NCI-H774 (cell line): Measurements from ENCODE around the gene SFTPB.
"Not testable (repeated sequence)": the region's sequence is repeated elsewhere in the genome, so short reads cannot be mapped to it uniquely, and the experiment has no call there.

ENCODE experiments used
- DNase-seq: peaks from one replicate; lab custom pipeline; 2025; lab: John Stamatoyannopoulos, UW

SFTPB gene

DNA sequence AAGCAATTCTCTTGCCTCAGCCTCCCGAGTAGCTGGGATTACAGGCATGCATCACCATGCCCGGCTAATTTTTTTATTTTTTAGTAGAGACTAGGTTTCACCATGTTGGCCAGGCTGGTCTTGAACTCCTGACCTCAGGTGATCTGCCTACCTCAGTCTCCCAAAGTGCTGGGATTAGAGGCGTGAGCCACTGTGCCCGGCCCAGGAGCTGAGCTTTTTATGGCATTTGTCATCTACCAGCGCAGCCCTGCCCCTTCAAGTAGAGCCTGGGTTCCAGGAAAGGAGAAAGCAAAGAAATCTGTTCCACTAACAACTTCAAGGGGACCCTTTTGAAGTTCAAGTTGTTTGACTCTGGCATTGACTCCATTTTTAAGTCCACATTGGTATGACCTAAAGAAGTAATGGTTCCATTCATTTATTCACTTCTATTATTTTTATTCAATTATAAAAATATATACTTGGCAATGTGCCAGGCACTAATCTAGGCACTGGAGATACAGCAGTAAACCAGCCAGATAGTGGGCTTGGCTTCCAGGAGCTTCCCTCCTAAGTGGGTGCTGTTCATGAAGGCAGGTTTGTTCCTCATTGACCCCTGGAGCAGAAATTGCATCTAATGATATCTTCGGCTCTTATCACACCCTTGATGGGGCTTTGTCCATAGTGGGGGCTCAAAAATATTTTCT is 8.0 kb upstream of the SFTPB start:
- no peak for DNase-seq

DNA sequence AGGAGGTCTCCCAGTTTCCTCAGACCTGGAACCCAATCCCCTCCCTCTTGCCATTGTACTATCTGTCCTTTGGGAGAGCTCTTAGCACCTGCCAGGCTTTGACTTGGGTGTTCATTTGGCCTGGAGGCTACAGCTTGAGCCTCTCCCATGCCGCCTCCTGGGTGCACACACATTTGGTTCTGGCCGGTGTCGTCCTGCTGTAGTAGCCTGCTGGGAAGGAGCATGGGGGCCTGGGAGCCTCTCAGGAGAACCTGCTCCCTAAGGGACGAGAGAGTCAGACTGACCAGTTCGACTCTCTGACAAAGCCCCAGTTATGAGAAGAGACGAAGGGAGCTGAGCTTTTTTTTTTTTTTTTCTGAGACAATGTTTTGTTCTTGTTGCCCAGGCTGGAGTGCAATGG is 7.4 kb upstream of the SFTPB start:
- no peak for DNase-seq

DNA sequence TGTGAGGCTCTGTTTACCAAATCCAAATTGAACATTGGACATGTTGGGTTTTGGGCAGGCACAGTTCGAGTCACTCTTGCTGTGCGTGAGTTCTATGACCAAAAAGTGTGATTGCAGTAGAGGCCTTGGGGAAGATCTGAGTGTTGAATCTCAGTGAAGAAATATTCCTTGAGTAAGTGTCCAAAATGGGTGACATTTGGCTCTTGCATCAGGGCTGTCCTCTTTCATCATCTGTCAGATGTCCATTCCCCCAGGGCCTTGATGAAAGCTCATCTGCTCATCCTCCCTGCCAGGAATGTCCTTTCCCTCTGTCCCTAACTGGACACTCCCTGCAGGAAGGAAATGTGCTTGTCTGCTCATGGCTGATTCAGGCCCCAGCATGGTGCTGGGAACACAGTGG is 6.4 kb upstream of the SFTPB start:
- DNase-seq: no peak

DNA sequence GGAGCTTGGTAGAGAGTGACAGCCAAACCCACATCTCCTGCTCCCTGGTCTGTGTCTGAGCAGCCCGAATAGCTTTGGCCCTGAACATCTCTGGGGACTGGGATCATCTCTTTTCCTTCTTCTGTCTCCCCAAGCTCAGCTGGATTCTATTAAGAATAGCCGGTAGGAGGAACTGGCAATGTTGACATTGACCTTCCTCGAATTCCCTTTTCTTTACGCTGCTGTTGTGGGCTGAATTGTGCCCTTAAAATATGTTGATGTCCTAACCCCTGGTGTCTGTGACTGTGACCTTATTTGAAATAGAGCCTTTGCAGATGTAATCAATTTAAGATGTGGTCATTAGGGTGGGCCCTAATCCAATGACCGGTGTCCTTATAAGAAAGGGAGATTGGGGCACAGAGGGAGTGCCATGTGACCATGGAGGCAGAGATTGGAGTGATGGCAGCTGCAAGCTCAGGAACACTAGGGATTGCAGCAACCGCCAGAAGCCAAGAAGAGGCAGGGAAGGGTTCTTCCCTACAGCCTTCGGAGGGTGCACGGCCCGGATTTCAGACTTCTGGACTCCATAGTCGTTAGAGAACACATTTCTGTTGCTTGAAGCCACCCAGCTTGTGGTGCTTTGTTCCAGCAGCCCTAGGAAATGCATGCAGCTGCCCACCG is 5.8 kb upstream of the SFTPB start:
- no peak for DNase-seq

DNA sequence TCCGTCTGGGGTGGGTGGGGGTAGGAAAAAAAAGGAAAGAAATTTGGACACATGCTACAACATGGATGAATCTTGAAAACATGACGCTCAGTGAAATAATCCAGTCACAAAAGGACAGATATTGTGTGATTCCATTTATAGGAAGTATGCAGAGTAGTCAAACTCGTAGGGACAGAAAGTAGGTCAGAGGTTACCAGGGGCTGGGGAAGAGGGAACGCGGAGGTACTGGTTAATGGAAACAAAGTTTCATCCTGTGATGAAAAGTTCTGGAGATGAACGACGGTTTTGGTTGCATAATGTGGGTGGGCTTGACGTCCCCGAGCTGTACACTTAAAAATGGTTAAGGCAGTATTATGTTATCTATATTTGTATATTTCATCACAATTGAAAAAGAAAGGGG is 4.5 kb upstream of the SFTPB start:
- DNase-seq: no peak

DNA sequence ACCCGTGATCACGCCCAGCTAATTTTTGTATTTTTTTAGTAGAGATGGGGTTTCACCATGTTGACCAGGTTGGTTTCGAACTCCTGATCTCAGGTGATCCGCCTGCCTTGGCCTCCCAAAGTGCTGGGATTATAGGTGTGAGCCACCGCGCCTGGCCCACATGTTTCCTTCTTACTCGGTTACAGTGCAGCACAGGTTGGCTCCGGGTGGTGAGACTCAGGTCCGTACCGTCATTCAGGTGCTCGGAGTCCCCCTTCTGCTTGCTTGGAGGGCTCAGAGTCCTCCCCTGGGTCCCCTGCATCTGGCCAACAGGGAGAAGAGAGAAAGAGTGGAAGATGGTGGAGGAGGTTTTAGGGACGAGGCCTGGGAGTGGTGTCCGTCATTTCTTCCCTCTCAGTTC is 2.4 kb upstream of the SFTPB start:
- not testable (repeated sequence) for DNase-seq

DNA sequence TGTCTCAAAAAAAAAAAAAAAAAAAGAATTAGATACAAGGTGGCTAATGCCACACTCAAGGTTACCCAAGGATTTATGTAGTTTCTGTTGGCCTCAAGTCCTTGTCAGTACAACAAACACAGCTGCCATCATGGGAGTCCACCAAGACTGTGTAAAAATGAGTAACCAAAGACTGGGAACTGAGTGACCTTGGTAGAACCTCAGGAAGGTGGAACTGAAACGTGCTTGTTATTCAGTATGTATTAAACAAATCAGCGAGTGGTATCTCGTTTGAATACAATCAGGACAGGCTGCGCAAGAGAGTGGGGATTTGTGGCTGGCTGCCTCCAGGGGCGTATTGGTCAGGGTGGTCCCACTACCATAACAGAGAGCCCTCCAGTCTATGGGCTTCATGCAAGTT is 1.6 kb upstream of the SFTPB start:
- no peak for DNase-seq

DNA sequence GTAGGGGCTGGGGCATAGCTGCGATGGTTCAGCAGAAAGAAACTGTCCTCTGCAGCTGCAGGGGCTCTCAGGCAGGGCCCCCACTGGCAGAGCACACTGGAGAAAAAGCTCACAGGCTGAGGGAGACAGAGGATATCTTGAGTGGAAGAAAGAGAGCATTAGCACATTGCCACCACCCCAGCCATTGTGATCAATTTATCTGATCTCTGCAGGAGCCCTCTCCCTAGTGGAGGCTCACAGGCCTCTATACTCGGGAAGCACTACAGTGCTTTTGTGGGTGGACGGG is 801 bp upstream of the SFTPB start:
- no peak for DNase-seq

DNA sequence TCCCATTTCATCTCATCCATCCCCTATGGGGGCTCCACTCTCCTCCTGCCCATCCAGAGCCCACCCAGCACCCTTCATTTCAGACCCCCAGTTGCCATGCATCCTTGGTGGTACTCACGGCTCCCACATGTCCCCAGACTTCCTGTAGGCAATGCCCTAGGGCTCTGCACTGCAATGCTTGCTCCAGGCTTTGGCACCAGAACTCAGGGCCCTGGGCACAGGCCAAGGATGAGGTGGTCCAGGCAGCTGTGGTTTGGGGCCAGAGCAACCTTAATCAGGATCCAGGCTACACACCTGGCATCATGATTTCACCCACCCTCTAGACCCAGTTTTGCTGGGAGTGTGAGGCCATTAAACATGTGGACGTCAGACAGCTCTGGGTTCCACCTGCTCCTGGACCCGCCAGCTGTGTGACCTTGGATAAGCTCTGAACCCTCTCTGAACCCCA is 414 bp downstream of the SFTPB start:
- no peak for DNase-seq

DNA sequence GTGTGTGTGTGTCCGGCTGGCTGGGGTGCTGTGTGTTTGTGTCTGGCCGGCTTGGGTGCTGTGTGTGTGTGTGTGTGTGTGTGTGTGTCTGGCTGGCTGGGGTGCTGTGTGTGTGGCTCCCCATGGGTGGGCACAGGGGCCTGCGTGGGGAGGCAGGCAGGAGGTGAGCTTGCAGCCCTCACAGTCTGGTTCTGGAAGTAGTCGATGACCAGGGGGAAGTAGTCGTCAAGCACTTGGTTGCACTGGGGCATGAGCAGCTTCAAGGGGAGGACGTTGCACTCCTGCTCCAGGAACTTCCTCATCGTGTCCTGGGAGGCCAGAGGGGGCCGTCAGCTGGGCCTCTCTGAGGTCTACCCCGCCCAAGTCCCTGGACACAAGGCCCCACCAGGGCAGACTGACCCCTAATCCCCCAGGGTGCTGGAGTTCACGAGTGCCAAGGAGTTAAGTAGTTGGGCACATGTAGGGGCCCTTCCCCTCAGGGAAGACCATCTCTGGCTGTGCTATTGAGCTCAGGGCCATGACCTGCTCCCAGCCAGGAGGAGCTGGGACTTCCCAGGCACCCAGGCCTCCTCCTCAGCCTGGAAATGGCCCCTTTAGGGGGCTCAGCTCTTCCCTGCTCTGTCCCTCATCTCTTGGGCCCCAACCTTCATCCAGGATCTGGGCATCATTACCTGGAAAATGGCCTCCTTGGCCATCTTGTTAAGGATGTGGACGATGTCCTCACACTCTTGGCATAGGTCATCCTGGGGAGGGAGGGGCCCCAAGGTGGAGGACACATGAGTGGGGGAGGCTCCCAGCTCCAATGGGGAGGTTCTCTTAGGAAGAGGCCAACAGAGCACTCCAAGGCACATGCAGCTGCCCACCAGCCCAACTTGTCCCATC is 1.3 kb downstream of the SFTPB start:
- no peak for DNase-seq

DNA sequence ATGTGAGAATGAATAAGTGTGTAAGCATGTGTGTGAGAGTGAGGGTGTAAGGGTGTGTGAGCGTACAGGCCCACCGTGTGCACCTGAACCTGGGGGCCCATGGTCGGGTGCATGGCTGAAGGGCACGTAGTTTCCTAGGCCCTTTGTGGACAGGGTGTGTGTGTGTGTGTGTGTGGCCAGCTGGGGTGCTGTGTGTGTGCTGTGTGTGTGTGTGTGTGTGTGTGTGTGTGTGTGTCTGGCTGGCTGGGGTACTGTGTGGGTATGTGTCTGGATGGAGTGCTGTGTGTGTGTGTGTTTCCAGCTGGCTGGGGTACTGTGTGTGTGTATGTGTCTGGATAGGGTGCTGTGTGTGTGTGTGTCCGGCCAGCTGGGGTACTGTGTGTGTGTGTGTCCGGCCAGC is 2.0 kb downstream of the SFTPB start:
- DNase-seq: no peak

DNA sequence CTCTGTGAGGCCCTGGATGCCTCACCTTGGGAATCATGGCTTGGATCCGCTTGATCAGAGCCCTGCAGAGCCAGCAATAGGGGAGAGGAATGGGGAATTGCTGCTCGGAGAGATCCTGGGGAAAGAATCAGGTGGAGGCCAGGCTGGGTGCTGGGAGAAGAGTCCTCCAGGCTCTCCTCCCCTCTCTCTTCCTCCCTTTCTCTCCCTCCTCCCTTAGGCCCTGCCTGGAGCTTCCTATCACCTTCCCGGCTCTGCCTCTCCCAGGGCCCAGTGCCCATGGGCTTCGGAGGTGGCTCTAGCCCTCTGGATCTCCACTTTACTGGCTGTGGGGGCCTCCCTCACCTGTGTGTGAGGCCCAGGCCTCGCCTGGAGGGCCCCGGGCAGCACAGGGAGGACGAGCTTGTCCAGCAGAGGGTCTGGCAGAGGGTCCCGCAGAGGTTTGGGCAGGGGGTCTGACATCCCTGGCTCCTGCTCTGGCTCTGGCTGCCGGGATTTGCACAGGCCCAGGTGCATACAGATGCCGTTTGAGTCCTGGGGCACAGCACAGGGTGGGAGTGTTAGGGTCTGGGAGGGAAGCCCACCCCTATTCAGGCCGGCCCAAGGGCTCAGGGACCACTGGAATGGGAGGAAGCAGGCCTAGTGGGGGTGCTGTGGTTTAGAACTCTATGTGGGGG is 2.6 kb downstream of the SFTPB start:
- DNase-seq: no peak

DNA sequence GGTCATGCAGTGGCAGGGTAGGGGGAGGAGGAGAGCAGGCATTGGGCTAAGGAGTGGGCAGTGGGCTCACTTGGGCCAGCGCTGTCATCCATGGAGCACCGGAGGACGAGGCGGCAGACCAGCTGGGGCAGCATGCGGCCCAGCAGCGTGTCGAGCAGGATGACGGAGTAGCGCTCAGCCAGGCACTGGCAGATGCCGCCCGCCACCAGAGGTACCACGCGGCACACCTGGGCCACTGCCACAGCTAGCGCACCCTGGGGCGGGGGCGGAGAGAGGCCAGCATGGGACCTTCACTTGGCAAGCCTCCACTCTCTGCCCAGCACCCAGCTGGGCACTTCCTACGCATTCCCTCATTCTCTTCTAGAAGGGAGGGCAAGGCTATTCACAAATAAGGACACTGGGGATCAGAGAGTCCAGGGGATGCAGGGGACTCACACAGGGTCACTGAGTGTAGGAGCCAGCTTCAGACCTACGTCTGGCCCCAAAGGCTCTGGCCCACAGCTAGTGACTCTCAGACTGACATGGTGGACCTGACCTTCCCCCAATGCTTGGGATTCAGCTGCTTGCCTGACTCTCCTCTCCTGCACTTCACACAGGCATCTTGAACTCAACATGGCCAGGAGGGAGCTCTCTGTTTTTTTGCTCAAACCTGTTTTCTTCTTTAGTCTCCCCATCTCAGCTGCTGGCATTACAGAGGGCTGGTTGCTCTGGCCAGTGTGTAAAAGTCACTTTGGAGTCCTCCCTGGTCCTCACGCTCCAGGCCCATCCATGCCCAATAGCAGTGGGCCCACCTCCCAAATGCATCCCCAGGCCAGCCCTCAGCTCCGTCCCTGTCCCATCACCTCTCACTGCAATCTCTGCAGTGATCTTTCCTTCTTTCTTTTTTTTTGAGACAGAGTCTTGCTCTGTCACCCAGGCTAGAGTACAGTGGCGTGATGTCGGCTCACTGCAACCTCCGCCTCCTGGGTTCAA is 4.1 kb downstream of the SFTPB start:
- no peak for DNase-seq

DNA sequence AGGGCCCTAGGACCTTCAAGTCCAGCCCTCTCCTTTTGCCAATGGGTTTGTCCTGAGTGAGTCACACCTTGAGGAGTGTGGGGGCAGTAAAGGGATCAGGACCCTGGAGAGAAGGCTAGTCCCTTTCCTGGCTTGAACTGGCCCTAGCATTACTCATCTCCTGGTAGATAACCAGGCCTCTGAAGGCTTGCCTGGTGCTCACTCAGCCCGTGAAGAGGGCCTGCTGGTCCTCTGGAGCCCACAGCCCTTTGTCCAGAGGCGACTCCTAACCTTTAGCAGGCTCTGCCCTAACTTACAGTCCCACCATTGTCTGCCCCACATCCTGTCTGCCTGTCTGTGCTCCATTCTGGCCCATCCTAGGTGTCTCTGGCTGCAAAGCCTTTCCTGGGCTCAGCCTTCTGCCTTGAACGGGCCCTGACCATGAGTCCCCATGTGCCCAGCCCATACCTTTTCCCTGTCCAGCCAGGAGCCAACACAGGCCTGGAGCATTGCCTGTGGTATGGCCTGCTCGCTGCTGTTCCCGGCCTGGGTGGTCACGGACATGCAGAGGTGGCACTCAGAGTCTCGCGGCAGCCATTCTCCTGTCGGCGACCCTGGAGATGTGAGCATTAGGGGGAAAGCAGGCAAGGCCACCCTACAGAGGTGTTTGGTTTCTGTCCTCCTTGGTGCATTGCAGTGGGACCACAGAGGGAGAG is 5.0 kb downstream of the SFTPB start:
- no peak for DNase-seq

DNA sequence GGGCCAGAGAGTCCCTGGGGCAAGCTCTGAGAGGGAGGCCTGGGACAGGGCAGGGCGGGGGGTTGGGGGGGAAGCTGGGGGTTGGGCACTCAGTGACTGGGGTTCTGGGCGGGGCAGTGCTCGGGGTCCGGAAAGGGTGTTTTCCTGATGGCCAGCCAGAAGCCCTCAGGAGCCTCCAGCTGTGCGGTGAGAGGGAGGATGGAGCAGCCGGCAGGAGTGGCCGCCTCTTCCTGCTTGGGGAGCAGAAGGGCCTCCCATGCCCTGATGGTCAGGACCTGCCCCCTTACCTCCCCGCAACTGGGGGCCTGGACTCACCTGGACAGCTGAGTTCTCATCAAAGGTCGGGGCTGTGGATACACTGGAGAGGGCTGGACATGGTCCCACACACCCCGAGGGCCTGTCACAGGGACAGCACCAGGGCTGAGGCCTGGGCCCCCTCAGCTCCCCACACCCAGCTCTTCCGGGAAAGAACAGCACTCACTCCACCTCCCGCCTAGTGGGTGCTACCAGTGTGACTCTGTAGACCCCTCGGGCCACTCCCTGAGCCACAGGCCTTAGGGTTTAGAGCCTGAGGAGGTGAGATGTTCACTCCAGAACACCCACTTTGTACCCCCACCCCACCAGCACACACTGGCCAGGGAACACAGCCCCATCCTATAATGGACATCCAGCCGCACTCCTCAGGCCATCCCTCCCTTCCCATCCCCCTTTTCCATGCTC is 6.7 kb downstream of the SFTPB start:
- no peak for DNase-seq

DNA sequence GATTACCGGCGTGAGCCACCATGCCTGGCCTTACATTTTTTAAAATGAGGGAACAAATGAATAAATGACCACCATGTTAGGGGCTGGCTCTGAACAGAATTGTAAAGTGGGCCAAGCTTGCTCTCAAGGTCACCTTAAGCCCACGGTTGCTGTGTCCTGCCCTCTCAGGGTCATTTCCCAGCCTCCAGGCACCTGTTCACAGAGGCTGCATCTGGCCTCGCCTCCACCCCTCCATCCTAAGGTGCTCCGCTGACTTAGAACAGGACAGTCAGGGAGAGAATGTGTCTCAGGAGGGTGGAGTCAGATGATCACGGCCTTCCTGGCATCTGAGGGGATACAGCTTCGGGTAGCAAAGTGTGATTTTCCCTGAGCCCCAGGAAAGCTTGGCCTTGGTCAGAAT is 7.3 kb downstream of the SFTPB start:
- no peak for DNase-seq

DNA sequence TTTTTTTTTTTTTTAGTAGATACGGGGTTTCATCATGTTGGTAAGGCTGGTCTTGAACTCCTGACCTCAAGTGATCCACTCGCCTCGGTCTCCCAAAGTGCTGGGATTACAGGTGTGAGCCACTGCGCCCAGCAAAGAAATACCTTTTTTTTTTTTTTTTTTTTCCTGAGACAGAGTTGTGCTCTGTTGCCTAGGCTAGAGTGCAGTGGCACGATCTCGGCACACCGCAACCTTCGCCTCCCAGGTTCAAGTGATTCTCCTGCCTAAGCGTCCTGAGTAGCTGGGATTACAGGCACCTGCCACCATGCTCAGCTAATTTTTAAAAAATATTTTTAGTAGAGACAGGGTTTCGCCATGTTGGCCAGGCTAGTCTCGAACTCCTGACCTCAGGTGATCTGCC is 7.7 kb downstream of the SFTPB start:
- not testable (repeated sequence) for DNase-seq

DNA sequence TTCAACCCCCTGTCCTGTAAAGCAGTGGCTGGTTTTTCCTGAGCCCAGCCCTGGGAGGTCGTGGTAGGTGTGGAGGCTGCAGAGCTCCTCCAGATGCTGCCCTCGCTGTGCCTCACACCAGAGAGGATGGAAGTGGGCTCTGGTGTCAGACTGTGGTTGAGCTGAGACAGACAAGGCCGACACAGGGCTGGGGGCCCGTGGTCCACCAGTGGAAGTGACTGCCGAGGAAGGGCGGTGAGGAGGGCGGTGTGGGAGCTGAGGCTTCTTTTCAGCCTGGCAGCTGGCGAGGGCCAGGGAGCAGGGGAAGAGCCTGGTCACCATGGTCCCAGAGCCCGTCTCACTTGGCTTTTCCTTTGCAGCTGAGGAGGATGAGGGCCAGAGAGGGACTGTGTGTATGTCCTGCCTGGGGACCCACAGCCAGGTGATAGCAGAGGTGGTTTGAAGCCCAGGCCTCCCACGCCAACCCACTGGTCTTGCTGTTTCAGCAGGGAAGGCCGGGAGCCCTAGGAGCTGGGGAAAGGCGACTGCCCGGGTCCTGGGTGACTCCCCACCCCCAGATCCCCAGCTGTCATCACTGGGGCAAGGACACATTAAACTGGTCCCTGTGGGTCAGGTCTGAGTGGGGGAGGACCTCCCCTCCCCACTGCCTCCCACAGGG is 8.5 kb downstream of the SFTPB start:
- no peak for DNase-seq

DNA sequence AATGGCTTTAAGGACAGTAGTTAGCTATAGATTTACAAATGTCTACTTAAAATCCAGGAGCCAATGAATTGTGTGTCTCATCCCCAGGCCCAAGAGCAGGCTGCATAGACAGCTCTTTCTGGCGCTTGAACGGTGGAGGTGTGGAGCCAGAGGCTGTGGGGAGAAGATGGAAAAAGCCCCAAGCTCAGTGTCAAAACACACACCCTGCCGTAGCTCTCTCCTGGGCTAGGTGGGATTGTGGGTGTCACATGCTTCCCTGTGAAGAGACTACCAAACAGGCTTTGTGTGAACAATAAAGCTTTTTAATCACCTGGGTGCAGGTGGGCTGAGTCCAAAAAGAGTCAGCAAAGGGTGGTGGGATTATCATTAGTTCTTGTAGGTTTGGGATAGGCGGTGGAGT is 10.6 kb downstream of the SFTPB start:
- not testable (repeated sequence) for DNase-seq

DNA sequence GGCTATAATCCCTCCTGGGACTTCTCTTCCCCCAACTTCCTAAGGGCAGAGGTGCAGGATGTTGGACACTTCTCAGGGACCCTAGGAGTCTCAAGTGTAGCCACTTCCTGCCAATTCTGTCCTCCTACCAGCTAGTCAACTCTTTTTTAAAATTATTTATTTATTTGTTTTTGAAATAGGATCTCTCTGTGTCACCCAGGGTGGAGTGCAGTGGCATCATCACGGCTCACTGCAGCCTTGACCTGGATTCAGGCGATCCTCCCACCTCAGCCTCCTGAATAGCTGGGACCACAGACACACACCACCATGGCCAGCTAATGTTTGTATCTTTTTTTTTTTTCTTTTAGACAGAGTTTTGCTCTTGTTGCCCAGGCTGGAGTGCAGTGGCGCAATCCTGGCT is 11.5 kb downstream of the SFTPB start:
- no peak for DNase-seq
